K562 (cell line): ENCODE data around the gene GREB1. TPM values are rescaled to one million over a fixed set of nuclear protein-coding genes. Genes with fewer than 3 reads are reported as not detected.

Source experiments
- CTCF ChIP-seq, 3 experiments: IDR thresholded peaks in 2 of 3; conservative IDR thresholded peaks in 1 of 3; 2 replicates each; pipeline ENCODE4 v1.5.1; 2011 to 2012; ENCODE audit warnings: low read length in 3 of 3, mild to moderate bottlenecking in 3 of 3, control low read depth in 2 of 3, improper control_type of control experiment in 1 of 3, inconsistent platforms in 1 of 3, low read depth in 1 of 3, mixed read lengths in 1 of 3, moderate library complexity in 1 of 3; ENCODE audit not compliant: insufficient read depth in 2 of 3
- DEAF1 ChIP-seq: fragments of 450-650 bp; formaldehyde crosslinking; IDR thresholded peaks from 2 replicates; pipeline ENCODE4 v1.4.0; 2020; ENCODE audit warnings: mild to moderate bottlenecking, moderate library complexity
- ELF4 ChIP-seq: fragments of 450-650 bp; formaldehyde crosslinking; IDR thresholded peaks from 2 replicates; pipeline ENCODE4 v1.4.0; 2022; ENCODE audit warnings: missing genetic modification characterization
- FOS ChIP-seq: IDR thresholded peaks from 3 replicates; pipeline ENCODE4 v1.6.1; 2011; ENCODE audit not compliant: insufficient read length; ENCODE audit errors: extremely low read depth
- GATA2 ChIP-seq: sonication (generic); formaldehyde crosslinking; IDR thresholded peaks from 2 replicates; pipeline ENCODE4 v1.4.0; 2020; ENCODE audit warnings: mild to moderate bottlenecking, missing genetic modification reagents
- GTF2B ChIP-seq: IDR thresholded peaks from 2 replicates; pipeline ENCODE4 v1.6.1; 2011; ENCODE audit not compliant: insufficient read length; ENCODE audit errors: extremely low read depth
- IRF2 ChIP-seq: sonication (generic); formaldehyde crosslinking; IDR thresholded peaks from 2 replicates; pipeline ENCODE4 v1.8.1; 2022; ENCODE audit warnings: mild to moderate bottlenecking, missing genetic modification reagents
- MCM3 ChIP-seq: fragments of 450-650 bp; IDR thresholded peaks from 2 replicates; pipeline ENCODE4 v1.6.1; 2016
- NRF1 ChIP-seq, 2 experiments: fragments of 450-650 bp; IDR thresholded peaks in 1 of 2; conservative IDR thresholded peaks in 1 of 2; 2 replicates each; pipeline ENCODE4 v1.6.1; 2014; ENCODE audit warnings: mild to moderate bottlenecking in 2 of 2
- PRPF4 ChIP-seq: fragments of 200-400 bp; formaldehyde crosslinking; IDR thresholded peaks from one replicate; pipeline ENCODE4 v1.6.1; 2017; ENCODE audit warnings: low read length, low read depth, mild to moderate bottlenecking; ENCODE audit not compliant: insufficient read depth, poor library complexity, severe bottlenecking
- XRCC5 ChIP-seq: fragments of 200-400 bp; formaldehyde crosslinking; IDR thresholded peaks from 2 replicates; pipeline ENCODE4 v1.6.1; 2017; ENCODE audit warnings: low read depth, mild to moderate bottlenecking, low read length
- YY1 ChIP-seq, 3 experiments: IDR thresholded peaks; 2 replicates each; pipeline ENCODE4 v1.6.1; 2011; ENCODE audit warnings: low read length in 2 of 3, mild to moderate bottlenecking in 2 of 3, moderate library complexity in 2 of 3, borderline replicate concordance in 1 of 3, control low read depth in 1 of 3, low read depth in 1 of 3; ENCODE audit not compliant: insufficient read depth in 3 of 3, insufficient replicate concordance in 2 of 3, control insufficient read depth in 1 of 3, insufficient read length in 1 of 3; ENCODE audit errors: extremely low read depth in 1 of 3
- ZBTB1 ChIP-seq: sonication (generic); formaldehyde crosslinking; IDR thresholded peaks from 2 replicates; pipeline ENCODE4 v1.8.1; 2023; ENCODE audit warnings: missing genetic modification reagents, low read depth, mild to moderate bottlenecking, borderline replicate concordance
- ZNF175 ChIP-seq: fragments of 200-800 bp; sonication (Bioruptor generic); IDR thresholded peaks from 2 replicates; pipeline ENCODE4 v1.6.1; 2016; ENCODE audit warnings: low read depth, mild to moderate bottlenecking, missing genetic modification characterization, missing compliant biosample characterization
- ZNF184 ChIP-seq: sonication (generic); formaldehyde crosslinking; IDR thresholded peaks from 2 replicates; pipeline ENCODE4 v1.5.0; 2020; ENCODE audit warnings: missing genetic modification reagents
- ZNF41 ChIP-seq: fragments of 250-450 bp; sonication (Bioruptor Pico); conservative IDR thresholded peaks from 2 replicates; pipeline ENCODE4 v1.4.0; 2020; ENCODE audit warnings: mild to moderate bottlenecking
- ZNF79 ChIP-seq: fragments of 250-450 bp; sonication (Bioruptor Pico); IDR thresholded peaks from 2 replicates; pipeline ENCODE4 v1.4.0; 2020; ENCODE audit warnings: low read depth, mild to moderate bottlenecking, moderate library complexity
- ZSCAN32 ChIP-seq: fragments of 450-650 bp; formaldehyde crosslinking; IDR thresholded peaks from 2 replicates; pipeline ENCODE4 v1.4.0; 2020; ENCODE audit warnings: mild to moderate bottlenecking, moderate library complexity
- polyA plus RNA-seq, 8 experiments: library from polyadenylated mRNA; depleted of rRNA in 4 of 8; stranded (reverse) in 5 of 8; unstranded in 3 of 8; fragments of >200 nt; fragmentation: Nextera tagmentation in 2 of 8; fragmentation: Illumina TruSeq in 1 of 8; extraction: Ambion mirVana in 2 of 8; extraction: Trizol in 1 of 8; gene quantifications; 2 replicates each; pipeline versions ENCODE4 v1.2.1 to v1.2.3, GENCODE V29; 2011 to 2014; ENCODE audit warnings: inconsistent platforms in 1 of 8, missing spikeins in 1 of 8
- total RNA-seq, 7 experiments: library from RNA; depleted of rRNA in 6 of 7; stranded (reverse); fragments of >200 nt in 6 of 7; fragmentation: Illumina TruSeq in 2 of 7; extraction: Trizol in 2 of 7; gene quantifications; 2 replicates each; pipeline versions ENCODE4 v1.2.1 to v1.2.3, GENCODE V29; 2011 to 2021; ENCODE audit warnings: low replicate concordance in 1 of 7
- TF ChIP-seq, protein P1 (sequence below), 2 experiments: IDR thresholded peaks in 1 of 2; conservative IDR thresholded peaks in 1 of 2; 2 replicates each; pipeline ENCODE4 v1.6.1; 2016; ENCODE audit warnings: low read depth in 2 of 2, mild to moderate bottlenecking in 1 of 2, missing compliant biosample characterization in 1 of 2, missing genetic modification characterization in 1 of 2, moderate library complexity in 1 of 2

The GREB1 gene
- total and polyA plus RNA-seq, 9 of the 15 experiments (the other 6 are each of a cell fraction or from before 2014, with no cell fraction given), result 0.04 to 0.86 (median 0.10) TPM; not detected in 1

DNA sequence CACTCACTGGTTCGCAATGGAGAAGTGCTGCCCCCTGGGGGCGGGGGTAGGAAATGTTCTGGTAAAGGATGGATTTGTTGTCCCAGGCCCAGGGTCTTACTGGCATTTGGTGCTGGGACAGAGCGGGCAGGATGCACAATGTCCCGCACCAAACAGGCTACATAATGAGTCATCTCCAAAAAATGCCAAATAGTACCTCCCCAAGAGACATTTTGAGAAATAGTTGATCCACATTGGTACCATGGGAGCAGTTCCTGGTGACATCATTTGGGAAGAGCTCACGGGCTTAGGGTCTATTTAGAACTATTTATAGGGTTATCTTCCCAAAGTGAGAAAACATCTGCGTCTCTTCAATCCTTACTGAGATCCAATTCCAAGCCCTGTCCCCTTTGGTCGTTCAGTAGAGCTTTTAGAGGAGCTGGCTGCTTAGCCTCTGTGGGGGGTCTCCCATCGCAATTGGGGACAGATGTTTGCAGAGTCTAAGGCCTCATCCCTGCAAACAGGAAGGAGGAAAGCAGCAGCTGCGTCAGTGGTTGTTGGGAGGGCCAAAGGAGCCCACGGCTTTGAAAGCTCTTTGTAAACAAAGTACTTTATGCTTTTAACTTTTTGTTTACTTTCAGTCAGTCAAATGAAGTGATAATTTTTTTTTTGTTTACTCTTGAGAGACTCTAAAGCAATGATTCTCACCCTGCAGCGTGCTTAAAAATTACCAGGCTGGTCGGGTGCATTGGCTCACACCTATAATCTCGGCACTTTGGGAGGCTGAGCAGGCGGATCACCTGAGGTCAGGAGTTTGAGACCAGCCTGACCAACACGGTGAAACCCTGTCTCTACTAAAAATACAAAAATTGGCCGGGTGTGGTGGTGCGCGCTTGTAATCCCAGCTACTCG, 49.3 kb downstream of the GREB1 start (continued):
- TF ChIP-seq NRF1 (conservative IDR thresholded peaks at IDR 0.05 in 1 of 2, IDR thresholded peaks at IDR 0.05 in 1 of 2), result no peak
- no peak for TF ChIP-seq ZNF41
- TF ChIP-seq GATA2 (CRISPR knock-in tag), result no peak
- TF ChIP-seq IRF2 (CRISPR knock-in tag), result no peak
- no peak for TF ChIP-seq MCM3
- peak; percentile 78 for TF ChIP-seq DEAF1
- no peak for TF ChIP-seq GTF2B
- no peak for TF ChIP-seq ZSCAN32
- no peak for TF ChIP-seq FOS
- TF ChIP-seq ZNF175, result no peak
- no peak for TF ChIP-seq YY1 (IDR thresholded peaks at IDR 0.05; ENCODE audit: borderline replicate concordance in 1 of 3, control insufficient read depth in 1 of 3, extremely low read depth in 1 of 3, insufficient read depth in 3 of 3, insufficient read length in 1 of 3, insufficient replicate concordance in 2 of 3, low read depth in 1 of 3, low read length in 2 of 3)
- no peak for TF ChIP-seq PRPF4
- TF ChIP-seq ZBTB1 (CRISPR knock-in tag), result no peak
- no peak for TF ChIP-seq ZNF184
- TF ChIP-seq ZNF79 (CRISPR knock-in tag), result no peak
- TF ChIP-seq CTCF (IDR thresholded peaks at IDR 0.05 in 2 of 3, conservative IDR thresholded peaks at IDR 0.05 in 1 of 3; ENCODE audit: insufficient read depth in 2 of 3, low read depth in 1 of 3, low read length in 3 of 3), result peak; percentile 82 to 89 (median 86)
- TF ChIP-seq ELF4 (CRISPR knock-in tag), result no peak
- TF ChIP-seq XRCC5, result no peak
- TF ChIP-seq, protein P1, sequence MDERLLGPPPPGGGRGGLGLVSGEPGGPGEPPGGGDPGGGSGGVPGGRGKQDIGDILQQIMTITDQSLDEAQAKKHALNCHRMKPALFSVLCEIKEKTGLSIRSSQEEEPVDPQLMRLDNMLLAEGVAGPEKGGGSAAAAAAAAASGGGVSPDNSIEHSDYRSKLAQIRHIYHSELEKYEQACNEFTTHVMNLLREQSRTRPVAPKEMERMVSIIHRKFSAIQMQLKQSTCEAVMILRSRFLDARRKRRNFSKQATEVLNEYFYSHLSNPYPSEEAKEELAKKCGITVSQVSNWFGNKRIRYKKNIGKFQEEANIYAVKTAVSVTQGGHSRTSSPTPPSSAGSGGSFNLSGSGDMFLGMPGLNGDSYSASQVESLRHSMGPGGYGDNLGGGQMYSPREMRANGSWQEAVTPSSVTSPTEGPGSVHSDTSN (CRISPR knock-in tag; IDR thresholded peaks at IDR 0.05; ENCODE audit: low read depth), result no peak; the same call in 1 of the 2 replicates
- TF ChIP-seq, protein P1 (tag; conservative IDR thresholded peaks at IDR 0.05; ENCODE audit: low read depth), result peak; percentile 67; the same call in 1 of the 2 replicates
